ENCODE results near the gene ITFG2.

The ITFG2 gene

GRCh38 chr12:2841056-2841650, 28.7 kb downstream of the ITFG2 start:
- H3K4me3 ChIP-seq (ENCODE audit: low read depth, low read length) = no peak overlapping the region
- DNase-seq (ENCODE audit: low read depth) = no peak
- TF ChIP-seq CTCF (IDR thresholded peaks at IDR 0.05; ENCODE audit: low read depth, low read length, missing control alignments) = no peak

- TF ChIP-seq CTCF (IDR thresholded peaks at IDR 0.05; ENCODE audit: low read depth, low read length, missing control alignments) = no peak
- DNase-seq (ENCODE audit: low read depth) = no peak
- H3K4me3 ChIP-seq (ENCODE audit: low read depth, low read length) = no peak overlapping the region
Observed at GRCh38 chr12:2842948-2843347, 30.5 kb downstream of the ITFG2 start.

GRCh38 chr12:2844786-2845185, 32.3 kb downstream of the ITFG2 start:
- DNase-seq (ENCODE audit: low read depth) = no peak
- no peak overlapping the region for H3K4me3 ChIP-seq (ENCODE audit: low read depth, low read length)
- no peak for TF ChIP-seq CTCF (IDR thresholded peaks at IDR 0.05; ENCODE audit: low read depth, low read length, missing control alignments)

- no peak for TF ChIP-seq CTCF (IDR thresholded peaks at IDR 0.05; ENCODE audit: low read depth, low read length, missing control alignments)
- DNase-seq (ENCODE audit: low read depth) = no peak
- no peak overlapping the region for H3K4me3 ChIP-seq (ENCODE audit: low read depth, low read length)
Observed at GRCh38 chr12:2845280-2845679, 32.8 kb downstream of the ITFG2 start.

GRCh38 chr12:2851931-2852330, 39.5 kb downstream of the ITFG2 start:
- H3K4me3 ChIP-seq (ENCODE audit: low read depth, low read length) = no peak overlapping the region
- no peak for DNase-seq (ENCODE audit: low read depth)
- no peak for TF ChIP-seq CTCF (IDR thresholded peaks at IDR 0.05; ENCODE audit: low read depth, low read length, missing control alignments)

- TF ChIP-seq CTCF (IDR thresholded peaks at IDR 0.05; ENCODE audit: low read depth, low read length, missing control alignments) = peak; percentile 84
- DNase-seq (ENCODE audit: low read depth) = no peak
- H3K4me3 ChIP-seq (ENCODE audit: low read depth, low read length) = no peak overlapping the region
Observed at GRCh38 chr12:2853626-2854025, 41.2 kb downstream of the ITFG2 start.
